Activated naive CD4-positive, alpha-beta T cell treated with anti-CD3 and anti-CD28 coated beads, Interleukin-2, amount 10 ng/mL, durations not matched to agents 7 days and 5 days (primary cell): ENCODE results near the gene EFNA1.

Source experiments
- CTCF ChIA-PET: fragments of 350-600 bp; sonication (Branson Sonifier 250); formaldehyde crosslinking; loops from one replicate; lab custom pipeline; 2021; ENCODE audit warnings: antibody characterized with exemption; lab: Charles Lee
- DNase-seq: peaks from one replicate; pipeline ENCODE4 v3.0.0-alpha.2; 2020
- H3K27ac Mint-ChIP-seq: one replicate; pipeline ENCODE4 v1.8.0; 2021; ENCODE audit warnings: mild to moderate bottlenecking, moderate library complexity, mixed read lengths
- H3K27me3 Mint-ChIP-seq: one replicate; pipeline ENCODE4 v1.8.0; 2021; ENCODE audit warnings: mild to moderate bottlenecking, mixed read lengths
- H3K36me3 Mint-ChIP-seq: one replicate; pipeline ENCODE4 v1.8.0; 2021; ENCODE audit warnings: mixed read lengths
- H3K4me1 Mint-ChIP-seq: one replicate; pipeline ENCODE4 v1.8.0; 2021; ENCODE audit warnings: mixed read lengths
- H3K4me3 Mint-ChIP-seq: one replicate; pipeline ENCODE4 v1.8.0; 2021; ENCODE audit warnings: mild to moderate bottlenecking, moderate library complexity, mixed read lengths
- H3K9me3 Mint-ChIP-seq: one replicate; pipeline ENCODE4 v1.8.0; 2021; ENCODE audit warnings: mixed read lengths

The EFNA1 gene

DNA sequence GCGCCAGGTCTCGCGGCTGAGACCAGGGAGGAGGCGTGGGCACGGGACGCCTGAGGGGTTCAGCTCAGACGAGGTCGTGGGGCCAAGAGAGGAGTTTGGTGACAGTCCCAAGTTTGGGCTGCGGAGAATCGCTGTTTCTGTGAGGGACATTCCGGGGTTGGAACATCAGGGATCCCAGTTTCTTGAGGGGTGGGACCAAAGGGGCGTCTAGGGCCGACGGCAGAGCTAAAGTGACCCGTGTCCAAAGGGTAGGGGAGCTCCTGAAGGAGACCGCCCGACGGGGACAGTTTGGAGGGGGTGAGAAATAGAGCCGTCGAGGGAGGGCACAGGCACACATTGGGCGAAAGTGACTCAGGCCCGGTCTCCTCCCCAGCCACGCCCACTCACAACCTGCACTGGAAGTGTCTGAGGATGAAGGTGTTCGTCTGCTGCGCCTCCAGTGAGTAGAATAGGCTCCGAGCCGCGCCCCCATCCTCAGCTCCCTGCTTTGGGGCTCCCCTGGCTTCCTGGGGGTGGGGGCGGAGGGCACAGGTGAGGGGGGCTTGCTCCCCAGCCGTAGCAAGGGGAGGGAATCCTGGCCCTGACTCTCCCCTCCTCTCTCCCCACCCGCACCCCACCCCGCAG lies 42.1 kb upstream of the EFNA1 start:
- CTCF ChIA-PET, result interaction anchor here (0.9 to 4.0 kb wide), 30 partner anchors 10 to 606 kb away, joined by 3 to 140 read pairs (median 6); partner anchors contain the start of genes ADAM15, EFNA4, KRTCAP2 and LENEP
- DNase-seq, result peak; percentile 81
- Mint-ChIP-seq H3K27me3 (peaks cover 53% of the 10 kb centered on the region), H3K9me3 (no peaks in the 10 kb centered on the region), H3K27ac (peak overlapping the region; percentile 92), H3K4me1 (peaks cover 44% of the 10 kb centered on the region), H3K36me3 (peaks cover 9% of the 10 kb centered on the region), H3K4me3 (peak overlapping the region; percentile 82)

- Mint-ChIP-seq H3K36me3 (peaks cover 9% of the 10 kb centered on the region), H3K9me3 (no peaks in the 10 kb centered on the region), H3K4me1 (peaks cover 43% of the 10 kb centered on the region), H3K27ac (peak overlapping the region; percentile 71), H3K27me3 (peaks cover 48% of the 10 kb centered on the region), H3K4me3 (peak overlapping the region; percentile 82)
- DNase-seq, result peak; percentile 88
- CTCF ChIA-PET, result interaction anchor here (1.0 to 4.0 kb wide), 13 partner anchors 11 to 607 kb away, joined by 3 to 140 read pairs (median 13); partner anchors contain the start of genes ADAM15, EFNA4 and KRTCAP2
These were observed 41.4 kb upstream of the EFNA1 start for GRCh38 chr1:155086128-155086741.

- no peak overlapping the region for H3K27ac Mint-ChIP-seq
These were observed 40.7 kb upstream of the EFNA1 start for GRCh38 chr1:155086856-155087535.

GRCh38 chr1:155091071-155092051 lies 36.3 kb upstream of the EFNA1 start:
- CTCF ChIA-PET, result interaction anchor here (0.6 to 5.3 kb wide), 29 partner anchors 9 to 501 kb away, joined by 3 to 226 read pairs (median 5); partner anchors contain the start of genes ADAM15, EFNA3, KRTCAP2 and TRIM46
- Mint-ChIP-seq H3K27me3 (peaks cover 59% of the 10 kb centered on the region), H3K9me3 (no peaks in the 10 kb centered on the region), H3K4me3 (no peak overlapping the region), H3K4me1 (peaks cover 6% of the 10 kb centered on the region), H3K27ac (no peak overlapping the region), H3K36me3 (peaks cover 5% of the 10 kb centered on the region)
- DNase-seq, result peak; percentile 86

More at GRCh38 chr1:155086856-155087535, 40.7 kb upstream of the EFNA1 start:
- Mint-ChIP-seq H3K9me3 (no peaks in the 10 kb centered on the region), H3K4me3 (no peak overlapping the region), H3K27me3 (peaks cover 47% of the 10 kb centered on the region), H3K4me1 (peaks cover 40% of the 10 kb centered on the region), H3K36me3 (peaks cover 5% of the 10 kb centered on the region)
- DNase-seq, result no peak
- CTCF ChIA-PET, result interaction anchor here (1.0 to 3.9 kb wide), 8 partner anchors 34 to 527 kb away, joined by 3 to 46 read pairs (median 10); partner anchors contain the start of genes ADAM15 and KRTCAP2

- H3K4me1 Mint-ChIP-seq, result peaks cover 5% of the 10 kb centered on the region
- H3K36me3 Mint-ChIP-seq, result peaks cover 4% of the 10 kb centered on the region
- peaks cover 66% of the 10 kb centered on the region for H3K27me3 Mint-ChIP-seq
These were observed 35.5 kb upstream of the EFNA1 start for GRCh38 chr1:155092131-155092530.

GRCh38 chr1:155092641-155093040 lies 35.0 kb upstream of the EFNA1 start:
- CTCF ChIA-PET, result interaction anchor here (1.4 to 5.3 kb wide), 8 partner anchors 10 to 77 kb away, joined by 3 to 226 read pairs (median 8); partner anchors contain the start of genes KRTCAP2 and TRIM46
- DNase-seq, result no peak
- H3K27ac Mint-ChIP-seq, result peak overlapping the region; percentile 49
- H3K4me3 Mint-ChIP-seq, result no peak overlapping the region
- H3K9me3 Mint-ChIP-seq, result no peaks in the 10 kb centered on the region
- H3K27me3 Mint-ChIP-seq, result peaks cover 71% of the 10 kb centered on the region
- H3K36me3 Mint-ChIP-seq, result no peaks in the 10 kb centered on the region
- H3K4me1 Mint-ChIP-seq, result peaks cover 5% of the 10 kb centered on the region

More at GRCh38 chr1:155092131-155092530, 35.5 kb upstream of the EFNA1 start:
- Mint-ChIP-seq H3K4me3 (no peak overlapping the region), H3K27ac (no peak overlapping the region), H3K9me3 (no peaks in the 10 kb centered on the region)
- no peak for DNase-seq
- CTCF ChIA-PET, result interaction anchor here (0.8 to 5.3 kb wide), 22 partner anchors 8 to 500 kb away, joined by 3 to 226 read pairs (median 5); partner anchors contain the start of genes KRTCAP2 and TRIM46

DNA sequence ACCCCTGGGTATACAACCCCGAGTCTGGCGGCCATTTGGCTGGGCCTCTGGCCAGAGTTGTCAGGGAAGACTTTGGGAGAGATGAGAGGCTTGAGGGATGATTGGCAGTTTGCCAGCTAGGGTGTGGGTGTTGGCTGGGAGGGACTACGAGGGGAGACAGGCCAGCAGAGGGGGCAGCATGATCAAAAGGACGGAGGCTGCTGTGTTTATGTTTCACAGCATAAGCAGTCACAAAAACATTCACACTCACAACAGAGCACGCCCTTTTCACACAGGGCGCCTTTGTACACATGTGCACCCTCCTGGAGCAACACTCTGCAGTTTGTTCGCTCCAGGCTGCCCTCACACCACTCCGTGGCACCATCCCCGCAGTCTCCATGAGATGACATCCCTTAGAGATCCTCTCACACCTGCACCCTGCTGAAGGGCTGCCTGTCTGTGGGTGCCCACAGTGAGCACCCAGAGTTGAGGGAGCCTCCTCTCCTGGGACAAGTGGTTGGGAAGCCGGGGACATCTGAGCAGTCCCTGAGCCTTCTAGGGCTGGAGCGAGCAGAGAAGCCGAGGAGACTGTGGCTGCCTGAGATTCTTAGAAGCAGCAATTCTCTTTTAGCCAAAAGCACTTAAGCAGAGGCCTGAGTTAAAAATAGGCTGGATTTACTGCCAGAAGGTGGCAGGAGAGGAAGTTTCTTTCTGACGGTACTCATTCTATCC lies 33.6 kb upstream of the EFNA1 start:
- no peaks in the 10 kb centered on the region for H3K36me3 Mint-ChIP-seq
- H3K9me3 Mint-ChIP-seq, result no peaks in the 10 kb centered on the region
- DNase-seq, result no peak
- H3K27me3 Mint-ChIP-seq, result peaks cover 74% of the 10 kb centered on the region
- H3K4me1 Mint-ChIP-seq, result peaks cover 5% of the 10 kb centered on the region
- H3K27ac Mint-ChIP-seq, result no peak overlapping the region
- H3K4me3 Mint-ChIP-seq, result no peak overlapping the region
- CTCF ChIA-PET, result interaction anchor here (8.3 kb wide), 1 partner anchor 75 kb away, joined by 85 read pairs; the partner anchor contains the start of gene KRTCAP2

DNA sequence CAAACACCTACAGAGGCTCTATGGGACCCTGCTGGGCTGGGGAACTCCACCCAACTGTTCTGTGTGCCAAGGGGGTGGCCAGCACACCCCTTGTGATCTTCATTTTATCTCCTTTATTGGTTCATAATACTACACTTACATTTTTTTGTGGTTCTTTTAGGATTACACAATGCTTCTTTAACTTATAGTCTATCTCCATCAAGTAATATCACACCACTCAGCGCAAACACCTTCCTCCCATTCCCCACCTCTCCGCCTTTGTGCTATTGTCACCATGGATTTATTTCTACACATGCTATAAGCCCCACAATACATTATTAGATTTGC lies 33.1 kb upstream of the EFNA1 start:
- DNase-seq, result no peak
- H3K27me3 Mint-ChIP-seq, result peaks cover 73% of the 10 kb centered on the region
- H3K27ac Mint-ChIP-seq, result no peak overlapping the region
- CTCF ChIA-PET, result interaction anchor here (1.1 to 8.3 kb wide), 2 partner anchors 21 to 75 kb away, joined by 3 to 85 read pairs; partner anchors contain the start of gene KRTCAP2
- H3K4me1 Mint-ChIP-seq, result peaks cover 5% of the 10 kb centered on the region
- H3K4me3 Mint-ChIP-seq, result no peak overlapping the region
- no peaks in the 10 kb centered on the region for H3K36me3 Mint-ChIP-seq
- no peaks in the 10 kb centered on the region for H3K9me3 Mint-ChIP-seq

DNA sequence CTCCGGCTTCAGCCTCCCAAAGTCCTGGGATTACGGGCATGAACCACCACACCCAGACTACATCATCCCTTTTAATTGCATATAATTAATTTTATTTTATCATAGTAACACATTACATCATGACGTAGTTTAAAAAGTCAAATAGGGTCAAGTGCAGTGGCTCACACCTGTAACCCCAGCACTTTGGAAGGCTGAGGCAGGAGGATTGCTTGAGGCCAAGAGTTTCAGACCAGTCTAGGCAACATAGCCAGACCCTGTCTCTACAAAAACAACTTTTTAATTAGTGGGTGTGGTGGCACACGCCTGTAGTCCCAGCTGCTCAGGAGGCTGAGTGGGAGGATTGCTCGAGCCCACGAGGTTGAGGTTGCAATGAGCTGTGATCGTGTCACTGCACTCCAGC lies 28.3 kb upstream of the EFNA1 start:
- H3K4me3 Mint-ChIP-seq, result no peak overlapping the region
- H3K27ac Mint-ChIP-seq, result no peak overlapping the region
- no peaks in the 10 kb centered on the region for H3K9me3 Mint-ChIP-seq
- CTCF ChIA-PET, result interaction anchor here (1.0 to 8.3 kb wide), 2 partner anchors 11 to 70 kb away, joined by 3 to 85 read pairs; partner anchors contain the start of gene KRTCAP2
- peaks cover 45% of the 10 kb centered on the region for H3K27me3 Mint-ChIP-seq
- no peaks in the 10 kb centered on the region for H3K36me3 Mint-ChIP-seq
- no peak for DNase-seq
- no peaks in the 10 kb centered on the region for H3K4me1 Mint-ChIP-seq

DNA sequence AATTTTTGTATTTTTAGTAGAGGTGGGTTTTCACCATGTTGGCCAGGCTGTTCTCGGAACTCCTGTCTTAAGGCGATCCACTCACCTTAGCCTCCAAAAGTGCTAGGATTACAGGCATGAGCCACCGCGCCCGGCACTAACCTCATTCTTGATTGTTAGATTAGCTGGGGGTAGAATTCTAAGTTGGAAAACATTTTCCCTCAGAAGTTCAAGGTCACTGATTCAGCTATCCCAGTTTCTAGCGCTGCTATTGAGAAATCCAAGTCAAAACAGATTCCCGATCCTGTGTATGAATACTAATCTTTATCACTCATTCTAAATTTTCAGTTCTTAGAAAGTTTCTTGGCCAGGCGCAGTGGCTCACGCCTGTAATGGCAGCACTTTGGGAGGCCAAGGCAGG lies 24.4 kb upstream of the EFNA1 start:
- Mint-ChIP-seq H3K4me1 (no peaks in the 10 kb centered on the region), H3K36me3 (no peaks in the 10 kb centered on the region), H3K9me3 (no peaks in the 10 kb centered on the region), H3K4me3 (no peak overlapping the region), H3K27ac (no peak overlapping the region), H3K27me3 (peaks cover 28% of the 10 kb centered on the region)
- CTCF ChIA-PET, result interaction anchor here (1.2 kb wide), 1 partner anchor 64 kb away, joined by 3 read pairs; no protein-coding TSS in a partner anchor
- no peak for DNase-seq

DNA sequence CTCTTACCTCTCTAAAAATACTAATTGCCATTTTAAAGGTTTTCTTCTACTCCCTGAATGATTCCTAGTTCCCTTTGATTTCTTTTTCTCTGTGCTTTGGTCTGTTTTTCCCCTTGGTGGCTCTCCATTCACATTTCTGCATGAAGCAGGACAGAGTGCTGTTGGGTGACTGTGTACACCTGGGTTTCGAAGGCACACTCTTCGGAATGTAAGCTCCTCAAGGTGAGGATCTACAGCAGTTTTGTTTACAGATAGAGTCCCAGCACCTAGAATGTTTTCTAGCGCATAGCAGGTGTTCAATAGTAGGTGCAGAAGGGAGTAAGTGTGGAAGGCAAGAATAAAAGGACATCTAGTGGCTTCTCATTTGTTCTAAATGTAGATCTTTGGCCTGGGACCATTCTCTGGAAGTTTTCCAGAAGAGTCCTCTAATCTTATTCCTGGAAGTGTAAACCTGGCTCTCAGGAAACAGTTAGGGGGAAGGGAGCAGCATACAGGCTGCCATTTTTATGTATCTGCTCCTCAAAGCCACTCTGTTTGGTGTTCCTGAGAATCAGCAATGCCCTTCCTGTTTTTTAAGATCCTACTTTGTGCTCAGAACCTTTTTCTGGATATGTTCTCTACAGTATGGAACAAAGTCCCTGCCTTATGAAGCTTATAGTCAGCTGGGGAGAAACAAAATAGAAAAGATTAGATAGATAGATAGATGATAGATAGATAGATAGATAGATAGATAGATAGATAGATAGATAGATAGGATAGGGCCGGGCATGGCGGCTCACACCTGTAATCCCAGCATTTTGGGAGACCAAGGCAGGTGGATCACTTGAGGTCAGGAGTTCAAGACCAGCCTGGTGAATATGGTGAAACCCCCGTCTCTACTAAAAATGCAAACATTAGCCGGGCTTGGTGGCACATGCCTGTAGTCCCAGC lies 22.8 kb upstream of the EFNA1 start:
- DNase-seq, result no peak
- no peaks in the 10 kb centered on the region for H3K4me1 Mint-ChIP-seq
- no peak overlapping the region for H3K4me3 Mint-ChIP-seq
- no peaks in the 10 kb centered on the region for H3K36me3 Mint-ChIP-seq
- H3K9me3 Mint-ChIP-seq, result no peaks in the 10 kb centered on the region
- CTCF ChIA-PET, result interaction anchor here (2.4 kb wide), 1 partner anchor 63 kb away, joined by 9 read pairs; no protein-coding TSS in a partner anchor
- H3K27me3 Mint-ChIP-seq, result peaks cover 28% of the 10 kb centered on the region
- no peak overlapping the region for H3K27ac Mint-ChIP-seq

DNA sequence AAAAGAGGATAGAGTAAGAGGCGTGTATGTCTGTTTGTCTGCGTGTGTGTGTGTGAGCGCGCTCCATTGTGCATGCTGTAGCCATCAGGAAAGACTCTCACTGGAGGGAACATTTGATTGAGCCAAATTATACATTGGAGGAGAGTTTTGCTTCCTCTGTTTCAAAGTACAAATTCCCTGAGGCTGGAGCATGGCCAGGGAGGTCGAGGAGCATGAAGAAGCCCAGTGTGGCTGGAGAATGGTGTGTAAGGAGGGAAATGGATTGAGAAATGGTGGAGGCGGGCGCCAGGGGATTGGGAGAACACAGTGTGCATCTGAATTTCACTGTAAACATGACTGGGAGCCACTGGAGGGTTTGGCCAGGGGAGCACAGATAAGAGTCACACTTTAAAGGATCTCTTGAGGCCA lies 22.1 kb upstream of the EFNA1 start:
- no peak overlapping the region for H3K4me3 Mint-ChIP-seq
- CTCF ChIA-PET, result interaction anchor here (2.4 kb wide), 1 partner anchor 62 kb away, joined by 9 read pairs; no protein-coding TSS in a partner anchor
- H3K4me1 Mint-ChIP-seq, result no peaks in the 10 kb centered on the region
- H3K27ac Mint-ChIP-seq, result no peak overlapping the region
- peaks cover 28% of the 10 kb centered on the region for H3K27me3 Mint-ChIP-seq
- DNase-seq, result no peak
- no peaks in the 10 kb centered on the region for H3K36me3 Mint-ChIP-seq
- no peaks in the 10 kb centered on the region for H3K9me3 Mint-ChIP-seq
